Right forelimb (tissue), 1 donor: ENCODE measurements around the gene UBXN6.

Source experiments
- DNase-seq: peaks from one replicate; pipeline ENCODE4 v3.0.0-alpha.2; 2018

Gene UBXN6

GRCh38 chr19:4455719-4456475 is 1.7 kb downstream of the UBXN6 start:
- DNase-seq, result no peak

GRCh38 chr19:4454747-4455718 is 2.6 kb downstream of the UBXN6 start:
- DNase-seq, result no peak

GRCh38 chr19:4453232-4454179 is 4.1 kb downstream of the UBXN6 start:
- DNase-seq, result no peak

GRCh38 chr19:4452230-4452990 is 5.2 kb downstream of the UBXN6 start:
- no peak for DNase-seq

GRCh38 chr19:4449639-4450028 is 8.0 kb downstream of the UBXN6 start:
- DNase-seq, result no peak

DNA sequence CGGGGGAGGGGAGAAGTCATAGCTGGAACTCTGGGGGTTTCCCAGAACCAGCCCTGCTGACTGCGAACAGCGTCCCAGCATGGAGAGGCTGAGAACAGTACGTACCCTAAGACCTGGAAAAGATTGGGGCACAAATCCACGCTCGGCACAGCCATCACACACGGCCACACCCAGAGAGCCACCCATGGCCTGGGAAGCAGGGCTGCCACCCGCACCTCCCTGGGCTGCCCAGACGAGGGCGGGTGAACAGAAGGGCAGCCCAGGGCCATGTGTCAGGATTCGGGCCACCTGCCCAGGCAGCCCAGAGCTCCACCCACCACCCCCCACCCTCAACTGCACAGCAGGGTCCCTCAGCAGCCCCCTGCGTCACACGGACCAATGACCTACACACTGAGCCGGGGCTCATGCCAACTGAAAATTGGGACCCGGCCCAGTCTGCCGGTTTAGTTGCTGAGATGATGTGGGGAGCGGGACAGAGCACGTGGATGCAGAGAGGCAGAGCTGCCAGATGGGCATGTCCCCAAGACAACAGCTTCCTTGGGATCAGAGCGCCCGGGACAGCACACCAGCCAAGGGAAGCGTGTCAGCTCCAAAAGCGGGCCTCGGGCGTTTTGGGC is 8.5 kb downstream of the UBXN6 start:
- DNase-seq, result no peak

DNA sequence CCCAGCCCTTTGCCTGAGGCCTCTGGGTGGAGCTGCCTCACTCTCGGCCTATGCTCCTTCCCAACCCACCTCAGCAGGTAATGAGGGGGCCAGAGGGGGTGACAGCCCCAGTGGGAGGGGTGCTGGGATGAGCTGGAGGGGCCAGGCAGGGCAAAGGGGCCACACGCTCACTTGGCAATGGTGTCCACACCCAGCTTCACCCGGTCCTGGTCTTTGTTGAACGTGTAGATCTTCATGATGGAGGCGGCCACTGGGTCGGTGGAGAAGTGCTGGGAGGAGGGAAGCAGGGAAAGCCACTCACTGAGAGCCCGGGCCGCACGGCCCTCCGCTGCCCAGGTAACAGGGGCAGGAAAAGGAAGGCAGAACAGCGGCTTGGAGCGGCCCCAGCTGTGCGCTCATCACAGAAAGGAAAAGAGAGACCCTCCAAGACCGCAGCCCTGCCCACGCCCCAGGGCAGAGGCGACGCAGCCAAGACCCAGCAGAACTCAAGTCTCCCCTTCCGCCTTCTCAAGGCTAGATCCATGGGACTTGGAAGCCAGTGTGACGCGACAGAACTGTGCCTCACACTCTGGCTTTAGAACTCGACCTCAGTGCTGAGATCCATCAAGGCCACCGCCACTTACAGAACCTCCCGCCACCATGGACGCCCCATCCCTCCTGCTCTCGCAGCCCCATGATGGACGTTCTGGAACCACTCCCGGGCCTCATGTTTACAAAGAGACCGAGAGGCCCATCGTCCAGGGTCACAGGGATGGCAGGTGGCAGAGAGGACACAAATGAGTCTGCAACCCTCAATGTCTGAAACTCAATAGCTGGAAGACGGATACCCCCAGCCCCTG is 9.2 kb downstream of the UBXN6 start:
- DNase-seq, result no peak

GRCh38 chr19:4447327-4448146 is 10.1 kb downstream of the UBXN6 start:
- no peak for DNase-seq

DNA sequence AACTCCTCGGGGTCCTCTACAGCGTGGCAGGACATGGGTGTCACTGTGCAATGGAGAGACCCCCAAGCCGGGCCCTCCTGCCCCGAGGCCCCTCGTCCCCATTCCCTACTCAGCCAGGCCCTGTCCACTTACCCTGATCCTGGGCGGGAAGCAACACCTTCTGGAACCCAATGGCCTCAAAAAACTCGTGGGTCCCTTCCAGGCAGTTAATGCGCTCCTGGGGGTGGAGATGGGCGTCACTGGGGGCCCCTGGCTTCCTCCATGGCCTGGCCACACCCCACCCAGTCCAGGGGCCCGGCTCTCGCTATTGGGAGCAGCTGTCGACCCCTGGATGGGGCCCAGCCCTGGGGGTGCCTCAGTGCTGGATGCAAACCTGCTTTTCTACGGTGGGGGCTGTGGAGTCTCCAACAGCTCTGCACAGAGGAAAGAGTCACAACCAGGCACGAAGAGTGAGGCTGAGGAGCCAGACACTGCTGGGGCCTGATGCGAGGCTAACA is 10.8 kb downstream of the UBXN6 start:
- DNase-seq, result no peak

GRCh38 chr19:4445963-4446703 is 11.5 kb downstream of the UBXN6 start:
- DNase-seq, result no peak

- no peak for DNase-seq
Observed at GRCh38 chr19:4444765-4445741, 12.5 kb downstream of the UBXN6 start.

GRCh38 chr19:4443966-4444764 is 13.4 kb downstream of the UBXN6 start:
- no peak for DNase-seq

DNA sequence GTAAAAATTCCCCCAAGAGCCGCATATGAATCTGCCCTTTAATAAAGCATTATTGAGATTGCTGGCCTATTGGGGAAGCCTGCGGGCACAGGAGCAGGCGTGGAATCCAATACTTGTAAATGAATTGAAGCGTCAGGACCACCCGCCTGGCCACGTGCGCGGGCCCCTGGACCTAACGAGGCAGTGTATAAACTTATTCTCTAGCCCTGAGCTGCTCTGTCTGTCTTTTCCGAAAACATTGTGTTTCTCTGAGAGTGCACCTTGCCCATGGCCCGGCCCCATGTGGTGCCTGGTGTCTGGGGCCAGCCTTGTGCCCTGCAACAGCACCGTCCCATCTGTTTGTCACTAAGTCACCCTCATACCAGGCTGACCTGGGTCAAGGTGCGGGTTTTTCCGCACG is 14.4 kb downstream of the UBXN6 start:
- DNase-seq, result no peak

DNA sequence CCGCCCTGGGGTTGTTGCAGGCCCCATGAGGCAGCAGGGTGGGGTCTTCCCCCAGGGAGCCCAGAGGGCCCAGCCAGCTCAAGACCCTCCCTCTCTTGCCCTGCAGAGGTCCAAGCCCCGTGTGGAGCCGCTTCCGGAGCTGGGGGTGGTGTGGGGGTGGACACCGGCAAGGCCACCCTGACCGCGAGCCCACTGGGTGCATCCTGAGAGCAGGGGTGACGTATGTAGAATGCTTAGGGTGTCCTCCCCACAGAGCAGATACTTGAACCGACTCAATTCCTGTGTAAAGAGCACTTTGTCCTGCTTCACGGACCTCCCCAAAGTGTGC is 14.8 kb downstream of the UBXN6 start:
- no peak for DNase-seq

GRCh38 chr19:4441994-4442818 is 15.4 kb downstream of the UBXN6 start:
- DNase-seq, result no peak

- no peak for DNase-seq
Observed at GRCh38 chr19:4439243-4439642, 18.4 kb downstream of the UBXN6 start.
